ENCODE measurements around the gene PTH2R.
"Not testable (repeated sequence)": the region's sequence is repeated elsewhere in the genome, so short reads cannot be mapped to it uniquely, and the experiment has no call there.

PTH2R gene

DNA sequence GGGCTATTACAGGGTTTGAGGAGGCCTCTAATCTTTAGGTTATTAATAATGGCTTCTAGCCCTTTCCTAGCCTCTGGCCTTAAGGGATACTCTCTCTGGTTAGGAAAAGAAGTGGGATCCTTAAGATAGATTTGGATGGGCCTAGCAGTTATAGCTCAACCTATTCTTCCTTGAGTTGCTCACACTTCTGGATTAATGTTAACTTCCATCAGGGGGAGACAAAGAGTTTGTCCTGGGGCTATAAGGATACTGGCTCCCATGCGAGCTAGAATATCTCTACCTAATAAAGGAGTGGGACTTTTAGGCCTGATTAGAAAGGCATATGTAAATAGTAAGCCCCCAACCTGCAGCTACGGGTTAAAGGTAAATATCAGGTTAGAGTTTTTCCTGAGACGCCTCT is 14.3 kb upstream of the PTH2R start:
- DNase-seq = no peak

GRCh38 chr2:208396796-208397195 is 9.8 kb upstream of the PTH2R start:
- not testable (repeated sequence) for DNase-seq

- no peak for DNase-seq
Measured at GRCh38 chr2:208399201-208399600, 7.4 kb upstream of the PTH2R start.

GRCh38 chr2:208407667-208408066 is 1.1 kb downstream of the PTH2R start:
- no peak for DNase-seq

- DNase-seq = no peak
Measured at GRCh38 chr2:208413931-208414330, 7.3 kb downstream of the PTH2R start.

DNA sequence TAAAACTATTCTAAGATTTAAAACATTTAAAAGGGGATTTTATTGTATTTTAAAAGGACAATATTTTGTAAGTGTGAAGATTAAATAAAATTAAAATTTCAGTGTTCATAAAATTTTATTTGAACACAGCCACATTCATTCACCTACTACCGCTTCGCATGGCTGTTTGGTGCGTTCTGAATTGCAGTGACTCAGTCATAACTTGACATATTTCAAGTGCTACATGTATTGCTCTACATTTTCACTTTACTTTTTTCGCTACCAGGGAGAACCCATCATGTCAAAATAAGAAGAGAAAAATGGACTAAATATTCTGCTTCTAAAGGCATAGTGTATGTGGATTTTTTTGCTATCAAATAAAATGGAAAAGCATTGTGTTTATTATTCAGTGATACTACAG is 8.7 kb downstream of the PTH2R start:
- no peak for DNase-seq

- no peak for DNase-seq
Measured at GRCh38 chr2:208415897-208416296, 9.3 kb downstream of the PTH2R start.

- DNase-seq = no peak
Measured at GRCh38 chr2:208426412-208427045, 19.9 kb downstream of the PTH2R start.

- DNase-seq = no peak
Measured at GRCh38 chr2:208437755-208438154, 31.2 kb downstream of the PTH2R start.

GRCh38 chr2:208440716-208441115 is 34.1 kb downstream of the PTH2R start:
- DNase-seq = no peak

DNA sequence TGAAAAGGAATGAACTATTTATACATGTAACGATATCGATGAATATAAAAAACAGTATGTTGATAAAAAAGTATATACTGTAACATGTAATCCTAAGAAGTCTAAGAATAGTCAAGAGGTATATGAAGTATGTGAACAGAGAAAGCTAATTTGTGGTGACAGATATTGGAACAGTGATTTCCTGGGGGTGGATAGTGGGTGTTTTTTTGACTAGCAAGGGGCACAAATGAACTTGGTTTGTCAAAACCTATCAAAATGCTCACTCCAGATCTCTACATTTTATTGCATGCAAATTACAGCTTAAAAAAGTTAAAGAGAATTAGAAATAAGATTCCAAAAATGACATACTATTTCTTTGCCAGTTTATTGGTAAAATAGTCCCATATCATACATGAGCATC is 35.4 kb downstream of the PTH2R start:
- DNase-seq = no peak

- DNase-seq = not testable (repeated sequence)
Measured at GRCh38 chr2:208447447-208447846, 40.9 kb downstream of the PTH2R start.

- no peak for DNase-seq
Measured at GRCh38 chr2:208451061-208451460, 44.5 kb downstream of the PTH2R start.

GRCh38 chr2:208454861-208455260 is 48.3 kb downstream of the PTH2R start:
- DNase-seq = no peak

- DNase-seq = no peak
Measured at GRCh38 chr2:208463721-208464120, 57.1 kb downstream of the PTH2R start.

DNA sequence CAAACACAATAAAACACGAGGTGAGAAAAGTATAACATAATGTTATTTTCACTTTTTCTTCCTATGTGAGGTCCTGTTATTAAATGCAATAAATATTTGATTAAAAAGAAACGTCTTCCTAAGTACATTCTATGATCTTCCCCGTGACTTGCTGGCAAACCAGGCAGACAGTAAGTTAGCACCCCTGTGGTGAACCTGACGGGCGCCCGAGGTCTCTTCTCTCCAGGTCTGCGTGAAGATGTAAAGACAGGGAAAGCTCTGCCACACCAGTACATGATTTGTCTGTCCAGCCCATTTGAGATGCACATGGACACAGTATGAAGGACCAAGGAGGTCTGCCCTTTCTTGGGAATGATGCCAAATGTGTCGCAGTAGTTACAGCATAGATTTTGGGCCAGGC is 57.6 kb downstream of the PTH2R start:
- no peak for DNase-seq

- DNase-seq = peak; percentile 34
Measured at GRCh38 chr2:208466151-208466919, 59.7 kb downstream of the PTH2R start.

- no peak for DNase-seq
Measured at GRCh38 chr2:208466920-208467298, 60.3 kb downstream of the PTH2R start.

GRCh38 chr2:208467564-208467963 is 61.0 kb downstream of the PTH2R start:
- no peak for DNase-seq

DNA sequence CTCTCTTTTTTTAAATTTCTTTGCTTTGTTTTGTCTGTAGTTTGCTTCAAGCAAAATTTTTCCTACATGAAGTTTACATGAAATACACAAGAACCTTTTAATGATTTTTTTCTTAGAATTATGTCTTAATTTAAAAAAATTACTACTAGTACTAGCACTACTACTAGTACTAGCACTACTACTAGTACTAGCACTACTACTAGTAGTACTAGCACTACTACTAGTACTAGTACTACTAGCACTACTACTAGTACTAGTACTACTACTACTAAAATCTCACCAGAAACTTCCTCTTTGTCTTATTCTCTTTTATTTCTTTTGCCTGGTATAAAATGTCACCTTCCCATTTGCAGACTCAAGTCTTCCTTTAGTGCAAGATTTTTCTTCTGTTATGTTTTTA is 71.1 kb downstream of the PTH2R start:
- no peak for DNase-seq

- DNase-seq = no peak
Measured at GRCh38 chr2:208479342-208479741, 72.8 kb downstream of the PTH2R start.

DNA sequence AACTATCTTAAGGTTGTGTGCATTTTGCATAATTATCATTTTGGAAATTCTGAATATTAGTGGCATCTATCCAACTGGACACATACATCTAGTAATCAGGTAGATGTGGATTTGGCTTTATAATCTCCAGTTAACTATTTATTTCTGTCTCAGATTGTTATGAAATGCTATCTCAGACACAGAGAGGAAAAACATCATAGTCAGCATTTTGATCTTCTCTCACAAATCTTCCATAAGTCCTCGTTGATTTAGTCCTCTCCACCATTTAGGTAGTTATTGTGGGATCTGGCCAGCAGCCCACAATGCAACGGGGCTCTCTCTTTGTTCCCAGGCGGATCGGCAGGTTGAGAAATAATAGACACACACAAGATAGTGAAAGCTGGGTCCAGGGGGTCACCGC is 75.4 kb downstream of the PTH2R start:
- not testable (repeated sequence) for DNase-seq

- not testable (repeated sequence) for DNase-seq
Measured at GRCh38 chr2:208482453-208483015, 75.9 kb downstream of the PTH2R start.

DNA sequence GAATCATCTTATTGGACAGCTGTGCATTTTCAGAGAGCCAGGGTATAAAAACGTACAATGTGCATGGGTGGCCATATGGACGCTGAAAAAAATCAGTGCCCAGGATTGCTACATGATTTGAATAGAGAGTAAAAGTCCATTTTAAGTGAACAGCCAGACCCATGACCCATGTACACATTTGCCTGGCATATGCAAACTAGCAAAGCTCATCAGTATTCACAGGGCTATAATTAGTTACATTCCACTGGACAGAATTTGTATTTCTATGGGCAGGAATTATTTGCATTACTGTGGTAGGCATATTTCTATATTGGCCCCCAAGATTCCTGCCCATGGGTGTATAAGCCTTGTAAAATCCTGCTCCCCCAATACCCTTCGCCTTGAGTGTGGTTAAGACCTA is 78.8 kb downstream of the PTH2R start:
- DNase-seq = no peak
